Measurements from ENCODE around the gene CCDC85C. TPM values are rescaled to one million over a fixed set of nuclear protein-coding genes. Genes with fewer than 3 reads are reported as not detected.

Gene CCDC85C
- total RNA-seq (10 to 100 TPM in 5 of 7 donors, 1 to 10 TPM in 2; 2.1 to 28.4 (median 13.2) TPM), polyA plus RNA-seq (1 to 10 TPM; 3.2 to 6.7 TPM)
- long read RNA-seq, donor 1, partial matches to known transcripts: 2 of 59 reads
- long read RNA-seq, donor 1, other reads (novel, unspliced or antisense): 57 of 59 reads
- long read RNA-seq, donor 2, full-length matches to known transcripts: 2 of 2 reads
- long read RNA-seq, donor 2, partial matches to known transcripts: 0 of 2 reads
- long read RNA-seq, donor 2, other reads (novel, unspliced or antisense): 0 of 2 reads
- long read RNA-seq, donor 3, full-length matches to known transcripts: 7 of 26 reads
- long read RNA-seq, donor 3, partial matches to known transcripts: 2 of 26 reads
- long read RNA-seq, donor 3, other reads (novel, unspliced or antisense): 17 of 26 reads

DNA sequence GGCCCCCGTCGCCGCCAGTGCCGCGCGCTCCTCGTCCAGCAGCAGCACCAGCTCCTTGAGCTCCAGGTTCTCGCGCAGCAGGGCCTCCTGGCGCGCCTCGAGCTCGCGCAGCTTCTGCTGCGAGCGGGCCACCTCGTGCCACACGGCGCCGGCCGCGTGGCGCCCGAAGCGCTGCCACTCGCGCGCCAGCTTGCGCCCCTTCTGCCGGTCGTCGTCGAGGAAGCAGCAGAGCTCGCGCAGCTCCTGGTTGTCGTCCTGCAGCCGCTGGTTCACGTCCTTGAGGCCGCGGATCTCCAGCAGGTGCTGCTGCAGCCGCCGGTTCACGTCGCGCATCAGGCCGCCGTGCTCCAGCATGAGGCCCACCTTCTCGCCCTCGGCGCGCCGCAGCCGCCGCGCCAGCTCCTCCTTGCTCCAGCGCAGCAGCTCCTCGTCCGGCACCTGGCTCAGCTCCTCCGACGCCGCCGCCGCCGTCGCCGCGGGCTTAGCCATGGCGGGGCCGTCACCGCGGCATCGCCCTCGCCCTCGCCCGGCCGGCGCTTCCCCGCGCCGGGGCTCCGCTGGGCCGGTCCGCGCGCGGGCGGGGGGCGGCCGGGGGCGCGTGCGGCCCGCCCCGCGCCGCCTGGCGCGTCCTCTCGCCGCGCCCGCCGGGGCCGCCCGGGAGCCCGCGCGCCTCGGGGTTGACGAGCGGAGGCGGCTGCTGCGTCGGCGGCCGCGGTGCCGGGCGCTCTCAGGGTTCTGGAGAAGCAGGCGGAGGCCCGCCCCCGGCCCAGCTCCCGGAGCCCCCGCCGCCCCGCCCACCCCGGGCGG is at the start of gene CCDC85C:
CCDC85C (minus strand) TSS at position 737 of the 807 bp plus-strand sequence; CDS start at position 489, 248 bp downstream.
- H3K36me3 ChIP-seq: no peaks in the 10 kb centered on the region
- peak within 1 kb of the TSS; percentile 80 for H3K4me3 ChIP-seq
- H3K4me1 ChIP-seq (ENCODE audit: insufficient read depth): peaks cover 29% of the 10 kb centered on the region
- H3K27me3 ChIP-seq: no peaks in the 10 kb centered on the region
- no peaks in the 10 kb centered on the region for H3K9me3 ChIP-seq
- TF ChIP-seq, protein P1, sequence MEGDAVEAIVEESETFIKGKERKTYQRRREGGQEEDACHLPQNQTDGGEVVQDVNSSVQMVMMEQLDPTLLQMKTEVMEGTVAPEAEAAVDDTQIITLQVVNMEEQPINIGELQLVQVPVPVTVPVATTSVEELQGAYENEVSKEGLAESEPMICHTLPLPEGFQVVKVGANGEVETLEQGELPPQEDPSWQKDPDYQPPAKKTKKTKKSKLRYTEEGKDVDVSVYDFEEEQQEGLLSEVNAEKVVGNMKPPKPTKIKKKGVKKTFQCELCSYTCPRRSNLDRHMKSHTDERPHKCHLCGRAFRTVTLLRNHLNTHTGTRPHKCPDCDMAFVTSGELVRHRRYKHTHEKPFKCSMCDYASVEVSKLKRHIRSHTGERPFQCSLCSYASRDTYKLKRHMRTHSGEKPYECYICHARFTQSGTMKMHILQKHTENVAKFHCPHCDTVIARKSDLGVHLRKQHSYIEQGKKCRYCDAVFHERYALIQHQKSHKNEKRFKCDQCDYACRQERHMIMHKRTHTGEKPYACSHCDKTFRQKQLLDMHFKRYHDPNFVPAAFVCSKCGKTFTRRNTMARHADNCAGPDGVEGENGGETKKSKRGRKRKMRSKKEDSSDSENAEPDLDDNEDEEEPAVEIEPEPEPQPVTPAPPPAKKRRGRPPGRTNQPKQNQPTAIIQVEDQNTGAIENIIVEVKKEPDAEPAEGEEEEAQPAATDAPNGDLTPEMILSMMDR (IDR thresholded peaks at IDR 0.05): no peak
- no peak for TF ChIP-seq EP300 (IDR thresholded peaks at IDR 0.05)
- intact Hi-C loops (cut with DNase I): loop anchor here in 1 of 4 donors (5.0 kb wide), 1 partner anchor 36 kb away; no protein-coding TSS in a partner anchor
- DNase-seq: peak; percentile 30 to 71 (median 59)
- 2 to 3% (median 2%) methylated on average over 61 to 128 of the region's 128 CpGs for WGBS, 3 donors
- H3K27ac ChIP-seq: peak within 1 kb of the TSS; percentile 67 to 77

DNA sequence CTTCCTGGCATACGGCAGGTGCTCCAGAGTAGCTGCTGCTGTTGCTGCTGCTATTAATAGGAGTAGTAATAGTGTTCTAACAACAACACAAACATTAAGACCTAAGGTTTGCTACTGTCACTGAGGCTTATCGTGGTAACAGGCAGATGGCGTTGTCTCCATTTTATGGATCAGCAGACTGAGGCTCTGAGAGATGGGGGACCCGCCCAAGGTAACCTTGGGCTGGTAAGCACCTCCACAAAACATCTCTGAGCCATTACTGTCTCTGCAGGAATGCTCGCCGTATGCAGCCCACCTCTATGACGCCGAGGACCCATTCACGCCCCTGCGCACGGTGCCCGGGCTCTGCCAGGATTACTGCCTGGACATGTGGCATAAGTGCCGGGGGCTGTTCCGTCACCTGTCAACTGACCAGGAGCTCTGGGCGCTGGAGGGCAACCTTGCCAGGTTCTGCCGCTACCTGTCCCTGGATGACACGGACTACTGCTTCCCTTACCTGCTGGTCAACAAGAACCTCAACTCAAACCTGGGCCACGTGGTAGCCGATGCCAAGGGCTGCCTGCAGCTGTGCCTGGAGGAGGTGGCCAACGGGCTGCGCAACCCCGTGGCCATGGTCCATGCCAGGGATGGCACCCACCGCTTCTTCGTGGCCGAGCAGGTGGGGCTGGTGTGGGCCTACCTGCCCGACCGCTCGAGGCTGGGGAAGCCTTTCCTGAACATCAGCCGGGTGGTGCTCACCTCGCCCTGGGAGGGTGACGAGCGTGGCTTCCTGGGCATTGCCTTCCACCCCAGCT is 48.1 kb upstream of the CCDC85C start:
- H3K9me3 ChIP-seq: no peaks in the 10 kb centered on the region
- no peak overlapping the region for H3K4me3 ChIP-seq
- no peaks in the 10 kb centered on the region for H3K27me3 ChIP-seq
- no peaks in the 10 kb centered on the region for H3K36me3 ChIP-seq
- H3K4me1 ChIP-seq (ENCODE audit: insufficient read depth): peaks cover 4% of the 10 kb centered on the region
- no peak overlapping the region for H3K27ac ChIP-seq
- intact Hi-C loops (cut with DNase I): no loop called here
- 93 to 97% (median 95%) methylated on average over 32 of the region's 32 CpGs for WGBS, 3 donors
- DNase-seq: no peak
- TF ChIP-seq, protein P1 (IDR thresholded peaks at IDR 0.05): no peak

DNA sequence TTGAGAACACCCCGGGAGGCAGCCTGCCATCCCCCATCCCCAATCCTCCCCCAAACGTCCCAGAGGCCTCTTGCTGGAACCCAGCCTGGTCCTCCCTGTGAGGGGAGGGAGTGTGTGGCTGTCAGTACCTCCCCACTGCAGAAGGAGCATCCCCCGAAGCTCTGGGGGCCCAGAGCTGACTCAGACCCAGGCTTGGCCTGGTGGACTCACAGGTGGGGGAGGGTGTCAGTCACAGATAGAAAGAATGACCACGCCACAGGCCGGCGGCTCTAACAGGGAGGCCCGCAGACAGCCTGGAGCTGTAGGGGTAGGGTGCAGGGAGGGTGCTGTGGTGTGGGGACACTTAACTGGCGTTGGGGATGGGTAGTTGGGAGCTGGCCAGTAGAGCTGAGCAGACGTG is 46.2 kb upstream of the CCDC85C start:
- no peaks in the 10 kb centered on the region for H3K36me3 ChIP-seq
- H3K9me3 ChIP-seq: no peaks in the 10 kb centered on the region
- no peak for DNase-seq
- TF ChIP-seq POLR2A (IDR thresholded peaks at IDR 0.05) (no peak), EP300 (IDR thresholded peaks at IDR 0.05) (no peak)
- TF ChIP-seq, protein P1 (IDR thresholded peaks at IDR 0.05): no peak
- no peak overlapping the region for H3K27ac ChIP-seq
- WGBS, 3 donors: 63 to 72% (median 68%) methylated on average over 8 to 9 of the region's 9 CpGs
- intact Hi-C loops (cut with DNase I): no loop called here
- peaks cover 10% of the 10 kb centered on the region for H3K4me1 ChIP-seq (ENCODE audit: insufficient read depth)
- no peak overlapping the region for H3K4me3 ChIP-seq
- H3K27me3 ChIP-seq: no peaks in the 10 kb centered on the region

DNA sequence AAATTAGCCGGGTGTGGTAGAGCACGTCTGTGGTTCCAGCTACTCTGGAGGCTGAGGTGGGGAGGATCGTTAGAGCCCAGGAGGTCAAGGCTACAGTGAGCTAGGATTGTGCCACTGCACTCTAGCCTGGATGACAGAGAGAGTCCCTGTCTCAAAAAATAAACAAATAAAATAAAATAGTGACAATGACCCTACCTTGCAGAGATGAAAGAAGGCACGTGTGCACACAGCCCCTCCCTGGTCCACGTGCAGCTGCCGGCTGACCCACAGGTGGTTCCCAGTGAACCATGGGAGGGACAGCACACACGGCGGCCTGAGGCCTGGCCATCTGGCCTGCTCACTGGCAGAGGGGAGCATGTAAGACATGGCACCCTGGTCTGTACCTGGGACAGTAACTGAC is 45.6 kb upstream of the CCDC85C start:
- intact Hi-C loops (cut with DNase I): no loop called here
- no peak overlapping the region for H3K4me3 ChIP-seq
- WGBS, 3 donors: 73 to 75% (median 73%) methylated on average over 8 of the region's 8 CpGs

More for the DNA sequence above, 45.6 kb upstream of the CCDC85C start:
- Histone ChIP-seq H3K27ac (no peak overlapping the region), H3K27me3 (no peaks in the 10 kb centered on the region), H3K9me3 (no peaks in the 10 kb centered on the region), H3K36me3 (no peaks in the 10 kb centered on the region), H3K4me1 (ENCODE audit: insufficient read depth) (peaks cover 11% of the 10 kb centered on the region)
- DNase-seq: no peak
- TF ChIP-seq EP300 (IDR thresholded peaks at IDR 0.05) (no peak), POLR2A (IDR thresholded peaks at IDR 0.05) (no peak)
- TF ChIP-seq, protein P1 (IDR thresholded peaks at IDR 0.05): no peak

Measured in ovary (tissue), 10 donors.